GM11168 (cell line): ENCODE results near the gene OR7A10.
"Not testable (repeated sequence)": the region's sequence is repeated elsewhere in the genome, so short reads cannot be mapped to it uniquely, and the experiment has no call there.

Experiments used
- in situ Hi-C: fragments of 300-500 bp; cut with MboI; formaldehyde crosslinking; loops from one replicate; pipeline ENCODE4 v1.12.0; 2022; ENCODE audit warnings: low sequenced_read_pairs; ENCODE audit not compliant: unreplicated experiment

The OR7A10 gene

DNA sequence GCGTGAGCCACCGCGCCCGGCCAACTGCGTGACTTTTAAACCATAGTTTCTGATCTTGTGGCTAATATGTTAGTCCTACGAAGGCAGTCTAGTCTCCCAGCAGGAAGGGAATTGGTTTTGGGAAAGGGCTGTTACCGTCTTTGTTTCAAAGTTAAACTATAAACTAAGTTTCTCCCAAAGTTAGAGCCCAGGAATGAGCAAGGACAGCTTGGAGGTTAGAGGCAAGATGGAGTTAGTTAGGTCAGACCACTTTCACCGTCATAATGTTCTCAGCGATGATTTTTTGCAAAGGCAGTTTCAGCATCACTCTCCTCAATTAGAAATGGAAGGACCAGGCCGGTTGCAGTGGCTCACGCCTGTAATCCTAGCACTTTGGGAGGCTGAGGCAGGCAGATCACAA lies 52.7 kb downstream of the OR7A10 start:
- in situ Hi-C loops: no loop called here

DNA sequence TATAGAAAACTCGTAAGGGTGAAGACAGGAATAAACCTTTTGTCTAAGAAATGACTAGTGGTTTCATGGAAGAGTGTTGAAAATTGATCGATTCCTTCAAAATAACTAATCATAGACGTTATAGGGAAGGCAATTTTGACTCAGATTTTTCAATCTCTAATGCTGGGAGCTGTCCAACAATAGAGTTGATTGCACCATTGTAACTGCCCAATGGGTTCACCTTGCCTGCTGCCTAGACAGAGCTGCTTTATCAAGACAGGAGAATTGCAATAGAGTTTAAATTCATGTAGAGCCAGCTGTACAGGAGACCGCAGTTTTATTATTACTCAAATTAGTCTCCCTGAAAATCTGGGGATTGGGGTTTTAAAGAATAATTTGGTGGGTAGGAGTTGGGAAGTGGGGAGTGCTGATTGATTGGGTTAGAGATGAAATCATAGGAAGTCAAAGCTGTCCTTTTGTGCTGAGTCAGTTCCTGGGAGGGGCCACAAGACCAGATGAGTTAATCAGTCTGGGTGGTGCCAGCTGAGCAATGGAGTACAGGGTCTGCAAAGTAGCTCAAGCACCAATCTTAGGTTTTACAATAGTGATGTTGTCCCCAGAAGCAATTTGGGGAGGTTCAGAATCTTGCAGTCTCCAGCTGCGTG lies 53.5 kb downstream of the OR7A10 start:
- in situ Hi-C loops: no loop called here

DNA sequence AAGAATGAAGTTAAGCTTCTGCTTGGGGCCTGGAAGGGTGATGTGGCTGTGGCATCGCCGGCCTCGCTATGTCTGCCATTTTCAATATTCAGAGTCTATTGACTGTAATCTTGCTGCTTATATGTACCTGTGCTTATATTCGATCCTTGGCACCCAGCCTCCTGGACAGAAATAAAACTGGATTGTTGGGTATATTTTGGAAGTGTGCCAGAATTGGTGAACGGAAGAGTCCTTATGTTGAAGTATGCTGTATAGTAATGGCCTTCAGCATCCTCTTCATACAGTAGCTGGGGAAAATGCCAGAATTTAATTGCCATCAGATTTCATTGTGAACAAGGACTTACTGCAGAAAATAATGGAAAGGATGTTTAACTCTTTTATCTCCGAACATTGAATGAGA lies 56.5 kb downstream of the OR7A10 start:
- in situ Hi-C loops: not testable (repeated sequence)
